ENCODE results near the gene C19orf25. TPM values are rescaled to one million over a fixed set of nuclear protein-coding genes. Genes with fewer than 3 reads are reported as not detected.
"Not testable (repeated sequence)": the region's sequence is repeated elsewhere in the genome, so short reads cannot be mapped to it uniquely, and the experiment has no call there.

The C19orf25 gene
- total RNA-seq, 3 donors from 2014 or later: 31.0 to 32.1 (median 32.0) TPM

- Mint-ChIP-seq H3K36me3 (ENCODE audit: insufficient read depth) (no peaks in the 10 kb centered on the region), H3K27me3 (ENCODE audit: low read depth) (peaks cover 6% of the 10 kb centered on the region), H3K4me3 (no peak overlapping the region), H3K9me3 (no peaks in the 10 kb centered on the region), H3K4me1 (ENCODE audit: low read depth) (peaks cover 15% of the 10 kb centered on the region)
- no peak for ATAC-seq
- no peak for DNase-seq
Measured at GRCh38 chr19:1507192-1507660, 28.2 kb upstream of the C19orf25 start.

GRCh38 chr19:1505991-1506881 lies 27.2 kb upstream of the C19orf25 start:
- Mint-ChIP-seq H3K9me3 (no peaks in the 10 kb centered on the region), H3K4me1 (ENCODE audit: low read depth) (peaks cover 14% of the 10 kb centered on the region), H3K27me3 (ENCODE audit: low read depth) (peaks cover 5% of the 10 kb centered on the region), H3K4me3 (no peak overlapping the region), H3K36me3 (ENCODE audit: insufficient read depth) (no peaks in the 10 kb centered on the region)
- DNase-seq (no peak), ATAC-seq (no peak)

GRCh38 chr19:1505012-1505411 lies 26.0 kb upstream of the C19orf25 start:
- DNase-seq (no peak), ATAC-seq (no peak)
- H3K27me3 Mint-ChIP-seq (ENCODE audit: low read depth): peaks cover 3% of the 10 kb centered on the region
- no peaks in the 10 kb centered on the region for H3K36me3 Mint-ChIP-seq (ENCODE audit: insufficient read depth)
- H3K9me3 Mint-ChIP-seq: no peaks in the 10 kb centered on the region
- no peak overlapping the region for H3K4me3 Mint-ChIP-seq
- H3K4me1 Mint-ChIP-seq (ENCODE audit: low read depth): peaks cover 12% of the 10 kb centered on the region

- Mint-ChIP-seq H3K4me1 (ENCODE audit: low read depth) (peaks cover 10% of the 10 kb centered on the region), H3K27me3 (ENCODE audit: low read depth) (peaks cover 3% of the 10 kb centered on the region), H3K36me3 (ENCODE audit: insufficient read depth) (no peaks in the 10 kb centered on the region), H3K9me3 (no peaks in the 10 kb centered on the region), H3K4me3 (no peak overlapping the region)
- no peak for ATAC-seq
- DNase-seq: no peak
Measured at GRCh38 chr19:1503925-1504773, 25.1 kb upstream of the C19orf25 start.

- Mint-ChIP-seq H3K9me3 (no peaks in the 10 kb centered on the region), H3K36me3 (ENCODE audit: insufficient read depth) (no peaks in the 10 kb centered on the region), H3K4me3 (no peak overlapping the region), H3K27me3 (ENCODE audit: low read depth) (peaks cover 3% of the 10 kb centered on the region), H3K4me1 (ENCODE audit: low read depth) (peaks cover 8% of the 10 kb centered on the region)
- ATAC-seq (peak; percentile 38 to 47), DNase-seq (peak; percentile 61)
Measured at GRCh38 chr19:1503089-1503924, 24.3 kb upstream of the C19orf25 start.

- ATAC-seq (no peak), DNase-seq (no peak)
- Mint-ChIP-seq H3K27me3 (ENCODE audit: low read depth) (peaks cover 3% of the 10 kb centered on the region), H3K36me3 (ENCODE audit: insufficient read depth) (no peaks in the 10 kb centered on the region), H3K4me3 (no peak overlapping the region), H3K9me3 (no peaks in the 10 kb centered on the region), H3K4me1 (ENCODE audit: low read depth) (peaks cover 4% of the 10 kb centered on the region)
Measured at GRCh38 chr19:1502433-1503088, 23.5 kb upstream of the C19orf25 start.

- no peaks in the 10 kb centered on the region for H3K36me3 Mint-ChIP-seq (ENCODE audit: insufficient read depth)
- no peaks in the 10 kb centered on the region for H3K4me1 Mint-ChIP-seq (ENCODE audit: low read depth)
- ATAC-seq: no peak
- no peaks in the 10 kb centered on the region for H3K9me3 Mint-ChIP-seq
- no peak overlapping the region for H3K4me3 Mint-ChIP-seq
- H3K27me3 Mint-ChIP-seq (ENCODE audit: low read depth): peaks cover 4% of the 10 kb centered on the region
- DNase-seq: no peak
Measured at GRCh38 chr19:1501200-1501595, 22.2 kb upstream of the C19orf25 start.

- H3K36me3 Mint-ChIP-seq (ENCODE audit: insufficient read depth); H3K9me3 Mint-ChIP-seq; ATAC-seq; H3K27me3 Mint-ChIP-seq (ENCODE audit: low read depth); H3K4me1 Mint-ChIP-seq (ENCODE audit: low read depth); DNase-seq; H3K4me3 Mint-ChIP-seq: not testable (repeated sequence)
Measured at GRCh38 chr19:1499231-1499630, 20.2 kb upstream of the C19orf25 start.

GRCh38 chr19:1497578-1498235 lies 18.7 kb upstream of the C19orf25 start:
- ATAC-seq: no peak
- Mint-ChIP-seq H3K4me3 (no peak overlapping the region), H3K9me3 (no peaks in the 10 kb centered on the region), H3K4me1 (ENCODE audit: low read depth) (no peaks in the 10 kb centered on the region), H3K36me3 (ENCODE audit: insufficient read depth) (no peaks in the 10 kb centered on the region), H3K27me3 (ENCODE audit: low read depth) (peaks cover 2% of the 10 kb centered on the region)
- DNase-seq: no peak

- ATAC-seq (no peak), DNase-seq (no peak)
- no peaks in the 10 kb centered on the region for H3K9me3 Mint-ChIP-seq
- H3K4me1 Mint-ChIP-seq (ENCODE audit: low read depth): peaks cover under 1% of the 10 kb centered on the region
- H3K27me3 Mint-ChIP-seq (ENCODE audit: low read depth): peaks cover 2% of the 10 kb centered on the region
- no peaks in the 10 kb centered on the region for H3K36me3 Mint-ChIP-seq (ENCODE audit: insufficient read depth)
- no peak overlapping the region for H3K4me3 Mint-ChIP-seq
Measured at GRCh38 chr19:1496714-1497577, 17.9 kb upstream of the C19orf25 start.

GRCh38 chr19:1495799-1496713 lies 17.0 kb upstream of the C19orf25 start:
- DNase-seq (no peak), ATAC-seq (no peak)
- Mint-ChIP-seq H3K27me3 (ENCODE audit: low read depth) (peaks cover 2% of the 10 kb centered on the region), H3K4me1 (ENCODE audit: low read depth) (peaks cover 5% of the 10 kb centered on the region), H3K36me3 (ENCODE audit: insufficient read depth) (no peaks in the 10 kb centered on the region), H3K4me3 (no peak overlapping the region), H3K9me3 (no peaks in the 10 kb centered on the region)

All from activated T-cell treated with anti-CD3 and anti-CD28 coated beads, Interleukin-2, amount 50 U/mL, for 4 hours (primary cell).